HFFc6 (cell line): ENCODE data around the gene CCNY. TPM values are rescaled to one million over a fixed set of nuclear protein-coding genes. Genes with fewer than 3 reads are reported as not detected.
A peak's percentile ranks its signal among the peaks of the same experiment; 100 is the strongest.

Source experiments
- DNase-seq: peaks from one replicate; pipeline ENCODE4 v3.0.0-alpha.2; 2018
- H3K27ac Mint-ChIP-seq: 2 replicates; pipeline ENCODE4 v1.8.0; 2020; ENCODE audit warnings: mild to moderate bottlenecking, mixed read lengths
- H3K27me3 Mint-ChIP-seq: 2 replicates; pipeline ENCODE4 v1.8.0; 2021; ENCODE audit warnings: mild to moderate bottlenecking, moderate library complexity, mixed read lengths; ENCODE audit not compliant: insufficient read depth
- H3K36me3 Mint-ChIP-seq: 2 replicates; pipeline ENCODE4 v1.8.0; 2021; ENCODE audit warnings: low read depth, mixed read lengths
- H3K4me1 Mint-ChIP-seq: 2 replicates; pipeline ENCODE4 v1.8.0; 2020; ENCODE audit warnings: low read depth, mixed read lengths
- H3K4me3 Mint-ChIP-seq: 2 replicates; pipeline ENCODE4 v1.8.0; 2020; ENCODE audit warnings: mild to moderate bottlenecking, moderate library complexity, mixed read lengths
- H3K9me3 Mint-ChIP-seq: 2 replicates; pipeline ENCODE4 v1.8.0; 2020; ENCODE audit warnings: mild to moderate bottlenecking, mixed read lengths
- total RNA-seq, 6 experiments: library from RNA; stranded (reverse); fragmentation: NEBNext Ultra II Directional; extraction: Animal tissue kit (Norgen Biotek cat#: 25700); gene quantifications; 2 replicates in 1 of 6; 3 replicates in 5 of 6; pipeline ENCODE4 v1.2.3, GENCODE V29; 2021
- TF ChIP-seq, protein P1 (sequence below): fragments of 200-600 bp; sonication (generic); IDR thresholded peaks from 2 replicates; pipeline ENCODE4 v1.5.0; 2021; ENCODE audit warnings: antibody characterized with exemption, mild to moderate bottlenecking

CCNY gene
- total RNA-seq, 6 experiments from 2014 or later: 60.0 to 76.6 (median 69.9) TPM

DNA sequence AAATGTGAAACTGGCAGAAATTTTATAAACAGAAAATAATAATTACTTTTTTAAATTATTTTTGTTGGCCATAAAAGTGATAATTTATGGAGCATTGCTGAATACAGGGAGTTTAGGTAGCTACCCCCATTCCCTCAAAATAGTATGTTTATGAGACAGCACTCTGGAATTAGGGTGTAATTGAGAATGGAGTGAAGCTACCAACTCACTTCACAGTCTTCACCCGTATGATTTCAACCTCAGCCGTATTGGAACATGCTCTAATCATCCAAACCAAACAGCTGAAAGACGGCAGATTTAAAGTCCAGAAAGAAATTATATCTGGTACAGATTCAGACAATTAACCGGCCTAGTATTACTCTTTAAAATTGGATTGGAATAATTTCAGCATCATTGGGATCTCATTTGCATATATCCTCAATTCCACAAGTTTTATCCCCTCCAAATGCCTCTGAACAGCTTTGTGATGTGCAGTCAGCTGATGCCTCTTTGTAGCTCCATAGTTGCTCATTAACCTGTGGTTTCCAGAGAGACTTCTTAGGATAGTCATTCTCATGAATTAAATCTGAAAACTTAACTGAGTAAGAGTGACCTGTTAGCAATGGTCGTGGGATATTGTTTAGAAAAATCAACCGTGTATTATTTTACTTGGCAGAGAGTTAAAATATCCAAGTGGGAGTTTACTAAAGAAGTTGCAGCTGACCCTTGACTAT, 209.7 kb downstream of the CCNY start:
- DNase-seq: peak; percentile 41
- Mint-ChIP-seq H3K36me3 (peaks cover 21% of the 10 kb centered on the region), H3K4me1 (peaks cover 34% of the 10 kb centered on the region), H3K27ac (peak overlapping the region; percentile 84), H3K27me3 (no peaks in the 10 kb centered on the region; the same call in 1 of the 2 replicates), H3K4me3 (peak overlapping the region; percentile 54), H3K9me3 (no peaks in the 10 kb centered on the region)
- TF ChIP-seq, protein P1, sequence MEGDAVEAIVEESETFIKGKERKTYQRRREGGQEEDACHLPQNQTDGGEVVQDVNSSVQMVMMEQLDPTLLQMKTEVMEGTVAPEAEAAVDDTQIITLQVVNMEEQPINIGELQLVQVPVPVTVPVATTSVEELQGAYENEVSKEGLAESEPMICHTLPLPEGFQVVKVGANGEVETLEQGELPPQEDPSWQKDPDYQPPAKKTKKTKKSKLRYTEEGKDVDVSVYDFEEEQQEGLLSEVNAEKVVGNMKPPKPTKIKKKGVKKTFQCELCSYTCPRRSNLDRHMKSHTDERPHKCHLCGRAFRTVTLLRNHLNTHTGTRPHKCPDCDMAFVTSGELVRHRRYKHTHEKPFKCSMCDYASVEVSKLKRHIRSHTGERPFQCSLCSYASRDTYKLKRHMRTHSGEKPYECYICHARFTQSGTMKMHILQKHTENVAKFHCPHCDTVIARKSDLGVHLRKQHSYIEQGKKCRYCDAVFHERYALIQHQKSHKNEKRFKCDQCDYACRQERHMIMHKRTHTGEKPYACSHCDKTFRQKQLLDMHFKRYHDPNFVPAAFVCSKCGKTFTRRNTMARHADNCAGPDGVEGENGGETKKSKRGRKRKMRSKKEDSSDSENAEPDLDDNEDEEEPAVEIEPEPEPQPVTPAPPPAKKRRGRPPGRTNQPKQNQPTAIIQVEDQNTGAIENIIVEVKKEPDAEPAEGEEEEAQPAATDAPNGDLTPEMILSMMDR: no peak

DNA sequence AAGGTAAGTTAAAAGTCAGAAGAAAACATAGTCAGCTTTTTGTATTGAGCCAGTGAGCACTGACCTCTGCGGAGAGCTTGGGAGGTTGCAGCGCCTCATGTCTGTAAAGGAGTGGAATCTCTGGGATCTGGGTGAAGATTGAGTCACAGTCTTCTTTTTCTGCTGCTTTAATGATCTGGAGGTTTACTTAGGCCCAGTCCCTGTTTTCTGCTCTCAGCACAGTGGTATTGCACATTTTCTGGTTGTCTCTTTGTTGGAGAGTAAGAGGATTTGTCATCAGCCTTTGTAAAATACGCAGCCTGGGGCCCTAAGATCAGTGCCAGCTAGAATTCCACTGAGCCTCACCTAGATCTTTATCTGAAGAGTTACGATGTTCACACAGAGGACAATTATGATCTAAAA, 210.5 kb downstream of the CCNY start:
- DNase-seq: peak; percentile 97
- H3K27ac Mint-ChIP-seq: peak overlapping the region; percentile 84
- H3K4me3 Mint-ChIP-seq: peak overlapping the region; percentile 54; the same call in 1 of the 2 replicates
- H3K36me3 Mint-ChIP-seq: peaks cover 19% of the 10 kb centered on the region
- peaks cover 34% of the 10 kb centered on the region for H3K4me1 Mint-ChIP-seq
- TF ChIP-seq, protein P1: peak; percentile 61
- H3K27me3 Mint-ChIP-seq: no peaks in the 10 kb centered on the region; the same call in 1 of the 2 replicates
- no peaks in the 10 kb centered on the region for H3K9me3 Mint-ChIP-seq

DNA sequence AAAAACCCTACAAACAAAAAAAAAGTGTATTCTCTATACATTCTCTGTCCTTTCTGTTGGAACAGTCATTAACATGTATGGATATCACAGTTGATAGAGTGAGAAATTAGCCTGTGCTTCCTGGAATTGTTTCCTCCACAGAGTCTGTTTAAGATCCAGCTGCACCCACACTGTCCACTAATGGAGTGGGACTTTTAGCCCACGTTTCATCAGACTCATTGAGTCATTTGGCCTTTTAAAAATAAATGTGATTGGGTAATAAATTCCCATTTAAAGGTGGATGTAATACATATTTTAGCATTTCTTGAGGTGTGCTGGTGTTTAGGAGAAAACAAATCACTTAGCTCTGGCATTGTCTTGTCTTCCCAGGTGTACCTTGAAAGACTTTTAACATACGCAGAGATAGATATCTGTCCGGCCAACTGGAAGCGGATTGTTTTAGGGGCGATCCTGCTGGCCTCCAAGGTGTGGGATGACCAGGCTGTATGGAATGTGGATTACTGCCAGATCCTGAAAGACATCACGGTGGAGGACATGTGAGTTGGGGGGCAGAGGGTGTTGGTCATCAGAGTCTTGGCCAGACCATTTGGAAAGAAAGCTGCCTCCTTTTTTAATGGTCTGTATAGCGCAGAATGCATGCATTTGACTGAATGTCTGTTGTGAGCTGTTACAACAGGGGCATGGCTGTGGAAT, 216.5 kb downstream of the CCNY start:
- Mint-ChIP-seq H3K27ac (no peak overlapping the region), H3K9me3 (no peaks in the 10 kb centered on the region), H3K4me3 (no peak overlapping the region), H3K27me3 (no peaks in the 10 kb centered on the region; the same call in 1 of the 2 replicates), H3K4me1 (peaks cover 24% of the 10 kb centered on the region), H3K36me3 (peaks cover 17% of the 10 kb centered on the region)
- no peak for DNase-seq
- TF ChIP-seq, protein P1: no peak

DNA sequence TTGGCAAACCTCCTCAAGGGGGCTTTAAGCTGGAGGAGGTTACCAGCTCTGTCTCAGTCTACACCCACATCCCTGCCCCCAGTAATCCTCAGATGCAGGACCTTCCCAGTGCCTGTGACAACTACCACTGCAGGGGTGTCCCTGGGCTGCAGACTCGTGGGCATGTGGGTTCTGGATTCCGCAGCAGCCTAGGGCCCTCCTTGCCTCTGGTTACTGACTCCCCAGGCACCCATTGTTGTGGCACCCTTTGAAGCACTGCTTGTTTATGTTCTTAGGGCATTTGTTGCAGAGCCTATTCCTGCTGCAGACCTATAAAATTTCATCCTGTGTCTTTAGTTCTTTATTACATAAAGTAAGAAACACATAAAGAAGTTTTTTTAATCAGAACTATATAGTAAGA, 217.7 kb downstream of the CCNY start:
- DNase-seq: no peak
- TF ChIP-seq, protein P1: no peak
- Mint-ChIP-seq H3K4me3 (no peak overlapping the region), H3K9me3 (no peaks in the 10 kb centered on the region), H3K4me1 (peaks cover 23% of the 10 kb centered on the region), H3K27me3 (no peaks in the 10 kb centered on the region), H3K36me3 (peaks cover 17% of the 10 kb centered on the region), H3K27ac (no peak overlapping the region)

DNA sequence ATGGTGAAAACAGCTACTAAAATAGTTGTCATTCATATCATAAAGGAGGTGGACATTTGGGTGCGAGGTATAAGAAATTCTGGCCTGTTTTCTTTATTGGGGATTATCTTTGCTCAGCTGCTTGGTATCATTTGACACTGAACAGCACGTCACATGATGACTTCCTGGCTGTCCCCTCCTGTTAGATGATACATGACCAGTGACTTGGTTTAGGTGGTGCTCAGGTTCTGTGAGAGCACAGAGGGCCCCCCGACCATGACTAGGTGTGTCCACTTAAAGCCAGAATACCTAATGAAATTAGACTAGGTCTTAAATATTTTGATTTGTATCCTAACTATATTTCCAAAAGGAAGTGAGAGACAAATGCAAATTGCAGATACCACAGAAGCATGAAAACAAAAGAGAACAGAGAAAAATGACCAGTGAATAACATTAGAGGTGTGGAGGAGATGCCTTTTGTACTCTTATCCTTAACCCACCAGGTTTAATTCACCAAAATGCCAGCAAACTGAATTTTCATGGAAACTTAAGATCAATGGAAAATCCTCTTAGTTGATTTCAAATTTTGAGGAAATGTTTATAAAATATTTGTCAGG, 218.2 kb downstream of the CCNY start:
- Mint-ChIP-seq H3K9me3 (no peaks in the 10 kb centered on the region), H3K36me3 (peaks cover 17% of the 10 kb centered on the region), H3K4me3 (no peak overlapping the region), H3K27ac (no peak overlapping the region), H3K4me1 (peaks cover 23% of the 10 kb centered on the region), H3K27me3 (no peaks in the 10 kb centered on the region)
- no peak for DNase-seq
- TF ChIP-seq, protein P1: no peak
